T-helper 9 cell (primary cell): Measurements from ENCODE around the gene EPB41L4B.

ENCODE experiments used
- DNase-seq: peaks from one replicate; pipeline ENCODE4 v3.0.0-alpha.2; 2020

Gene EPB41L4B

GRCh38 chr9:109319626-109320241 lies 1.1 kb downstream of the EPB41L4B start:
- no peak for DNase-seq

- DNase-seq: no peak
These were observed 1.7 kb downstream of the EPB41L4B start for GRCh38 chr9:109319017-109319625.

GRCh38 chr9:109317979-109318741 lies 2.7 kb downstream of the EPB41L4B start:
- no peak for DNase-seq

- no peak for DNase-seq
These were observed 3.4 kb downstream of the EPB41L4B start for GRCh38 chr9:109317311-109317978.

GRCh38 chr9:109316207-109316640 lies 4.6 kb downstream of the EPB41L4B start:
- no peak for DNase-seq

GRCh38 chr9:109315480-109316206 lies 5.2 kb downstream of the EPB41L4B start:
- no peak for DNase-seq

- no peak for DNase-seq
These were observed 6.8 kb downstream of the EPB41L4B start for GRCh38 chr9:109314011-109314531.

- no peak for DNase-seq
These were observed 7.5 kb downstream of the EPB41L4B start for GRCh38 chr9:109313351-109313750.

- DNase-seq: no peak
These were observed 8.1 kb downstream of the EPB41L4B start for GRCh38 chr9:109312783-109313182.

- no peak for DNase-seq
These were observed 9.1 kb downstream of the EPB41L4B start for GRCh38 chr9:109311731-109312130.

GRCh38 chr9:109311286-109311685 lies 9.6 kb downstream of the EPB41L4B start:
- DNase-seq: no peak

GRCh38 chr9:109310486-109310901 lies 10.4 kb downstream of the EPB41L4B start:
- DNase-seq: no peak

- no peak for DNase-seq
These were observed 11.6 kb downstream of the EPB41L4B start for GRCh38 chr9:109309282-109309681.

- DNase-seq: no peak
These were observed 13.2 kb downstream of the EPB41L4B start for GRCh38 chr9:109307380-109308240.

- no peak for DNase-seq
These were observed 15.1 kb downstream of the EPB41L4B start for GRCh38 chr9:109305801-109306200.

- DNase-seq: no peak
These were observed 16.5 kb downstream of the EPB41L4B start for GRCh38 chr9:109304347-109304746.

GRCh38 chr9:109303900-109304299 lies 17.0 kb downstream of the EPB41L4B start:
- no peak for DNase-seq

- DNase-seq: no peak
These were observed 18.3 kb downstream of the EPB41L4B start for GRCh38 chr9:109302606-109303005.

GRCh38 chr9:109301012-109301411 lies 19.8 kb downstream of the EPB41L4B start:
- DNase-seq: no peak

- no peak for DNase-seq
These were observed 21.0 kb downstream of the EPB41L4B start for GRCh38 chr9:109299891-109300290.

- DNase-seq: no peak
These were observed 23.0 kb downstream of the EPB41L4B start for GRCh38 chr9:109297899-109298298.
